CD14-positive monocyte (primary cell): ENCODE results near the gene CORO1A. TPM values are rescaled to one million over a fixed set of nuclear protein-coding genes. Genes with fewer than 3 reads are reported as not detected.
"Not testable (repeated sequence)": the region's sequence is repeated elsewhere in the genome, so short reads cannot be mapped to it uniquely, and the experiment has no call there.

Experiments
- DNase-seq, 3 donors: peaks; one replicate each; pipeline ENCODE4 v3.0.0-alpha.2; 2011 to 2022
- H2AFZ ChIP-seq: 2 replicates; pipeline ENCODE4 v1.6.0; 2012; ENCODE audit warnings: mild to moderate bottlenecking, low read depth, low read length, inconsistent platforms; ENCODE audit not compliant: insufficient read depth, poor library complexity, severe bottlenecking
- H3K27ac ChIP-seq, 2 donors: 1 replicate in 1 of 2; 2 replicates in 1 of 2; pipeline ENCODE4 v1.5.1; 2012 to 2013; ENCODE audit warnings: low read length in 2 of 2, control low read depth in 1 of 2, inconsistent platforms in 1 of 2, low read depth in 1 of 2, mild to moderate bottlenecking in 1 of 2
- H3K27me3 ChIP-seq, 2 donors: one replicate each; pipeline versions ENCODE4 v1.6.0 to v1.6.1; 2011 to 2013; ENCODE audit warnings: low read length in 2 of 2; ENCODE audit not compliant: control insufficient read depth in 2 of 2, insufficient read depth in 2 of 2
- H3K36me3 ChIP-seq, 2 donors: replicated peaks in 1 of 2; 1 replicate in 1 of 2; 2 replicates in 1 of 2; pipeline versions ENCODE4 v1.5.1 to v1.6.1; 2012 to 2013; ENCODE audit warnings: low read length in 2 of 2, control low read depth in 1 of 2, inconsistent platforms in 1 of 2, mild to moderate bottlenecking in 1 of 2; ENCODE audit not compliant: insufficient read depth in 2 of 2, control insufficient read depth in 1 of 2
- H3K4me1 ChIP-seq, 2 donors: 1 replicate in 1 of 2; 2 replicates in 1 of 2; pipeline versions ENCODE4 v1.5.1 to v1.6.1; 2012 to 2013; ENCODE audit warnings: low read length in 2 of 2, control low read depth in 1 of 2, inconsistent platforms in 1 of 2, mild to moderate bottlenecking in 1 of 2, moderate library complexity in 1 of 2; ENCODE audit not compliant: insufficient read depth in 2 of 2, control insufficient read depth in 1 of 2
- H3K4me2 ChIP-seq: replicated peaks from 2 replicates; pipeline ENCODE3; 2012; ENCODE audit warnings: low read length, moderate library complexity, mild to moderate bottlenecking; ENCODE audit not compliant: poor library complexity, severe bottlenecking; ENCODE audit errors: extremely low read depth
- H3K4me3 ChIP-seq, 3 experiments: fragments of 200-600 bp in 1 of 3; sonication (generic) in 1 of 3; replicated peaks in 1 of 3; 1 replicate in 2 of 3; 2 replicates in 1 of 3; pipeline ENCODE4 v1.5.1; 2011 to 2013; ENCODE audit warnings: low read length in 3 of 3, mild to moderate bottlenecking in 3 of 3, control low read depth in 2 of 3, low read depth in 2 of 3, inconsistent platforms in 1 of 3, moderate library complexity in 1 of 3
- H3K79me2 ChIP-seq: 2 replicates; pipeline ENCODE4 v1.6.0; 2012; ENCODE audit warnings: mild to moderate bottlenecking, control low read depth, inconsistent platforms, low read length, moderate library complexity; ENCODE audit not compliant: insufficient read depth
- H3K9ac ChIP-seq: 2 replicates; pipeline ENCODE4 v1.6.0; 2017; ENCODE audit warnings: low read length, mild to moderate bottlenecking; ENCODE audit not compliant: insufficient read depth, poor library complexity, severe bottlenecking
- H3K9me3 ChIP-seq, 2 donors: replicated peaks in 1 of 2; 1 replicate in 1 of 2; 2 replicates in 1 of 2; pipeline versions ENCODE4 v1.5.1 to v1.6.1; 2012 to 2013; ENCODE audit warnings: low read length in 2 of 2, control low read depth in 1 of 2; ENCODE audit not compliant: control insufficient read depth in 1 of 2, insufficient read depth in 1 of 2
- H4K20me1 ChIP-seq: 2 replicates; pipeline ENCODE4 v1.6.0; 2012; ENCODE audit warnings: mild to moderate bottlenecking, low read length, control low read depth, moderate library complexity; ENCODE audit not compliant: insufficient read depth
- H3K27ac Mint-ChIP-seq, 7 donors: one replicate each; pipeline ENCODE4 v1.8.0; 2020; ENCODE audit warnings: mild to moderate bottlenecking in 7 of 7, mixed read lengths in 7 of 7, moderate library complexity in 6 of 7, inconsistent platforms in 2 of 7
- H3K27me3 Mint-ChIP-seq, 3 donors: one replicate each; pipeline ENCODE4 v1.8.0; 2021 to 2022; ENCODE audit warnings: low read depth in 3 of 3, mild to moderate bottlenecking in 3 of 3, mixed read lengths in 3 of 3, moderate library complexity in 3 of 3, inconsistent platforms in 1 of 3
- H3K36me3 Mint-ChIP-seq, 2 donors: one replicate each; pipeline ENCODE4 v1.8.0; 2020; ENCODE audit warnings: mixed read lengths in 2 of 2, inconsistent platforms in 1 of 2, mild to moderate bottlenecking in 1 of 2
- H3K4me1 Mint-ChIP-seq: one replicate; pipeline ENCODE4 v1.8.0; 2020; ENCODE audit warnings: mild to moderate bottlenecking, mixed read lengths
- H3K4me3 Mint-ChIP-seq, 2 donors: one replicate each; pipeline ENCODE4 v1.8.0; 2020; ENCODE audit warnings: mild to moderate bottlenecking in 2 of 2, mixed read lengths in 2 of 2, moderate library complexity in 1 of 2
- H3K9me3 Mint-ChIP-seq, 7 donors: one replicate each; pipeline ENCODE4 v1.8.0; 2020 to 2022; ENCODE audit warnings: mixed read lengths in 7 of 7, mild to moderate bottlenecking in 6 of 7, moderate library complexity in 6 of 7, inconsistent platforms in 2 of 7
- WGBS: methylation state at CpG from one replicate; pipeline ENCODE4 v1.1.5; 2013; ENCODE audit warnings: missing lambda C conversion rate; ENCODE audit not compliant: insufficient coverage; 5-methylcytosine and 5-hydroxymethylcytosine counted together
- intact Hi-C, 2 donors: fragments of 100-400 bp; cut with micrococcal nuclease; formaldehyde crosslinking; loops; one replicate each; pipeline versions ENCODE4 v1.15.0 to v1.15.1; 2023
- polyA plus RNA-seq, 3 donors: library from polyadenylated mRNA; depleted of rRNA in 1 of 3; unstranded in 2 of 3; stranded (reverse) in 1 of 3; fragments of 300-500 nt in 2 of 3; fragments of >200 nt in 1 of 3; fragmentation: Illumina TruSeq in 2 of 3; gene quantifications; 1 replicate in 2 of 3; 2 replicates in 1 of 3; pipeline ENCODE4 v1.2.3, GENCODE V29; 2012 to 2021

Gene CORO1A
- polyA plus RNA-seq, 3 donors, result 1,314 to 1,363 (median 1,346) TPM

- H4K20me1 ChIP-seq, H3K36me3 ChIP-seq, H3K79me2 ChIP-seq, DNase-seq, H3K4me1 ChIP-seq, H3K27me3 ChIP-seq, H3K4me3 Mint-ChIP-seq, H3K27me3 Mint-ChIP-seq, H3K4me3 ChIP-seq, H2AFZ ChIP-seq, H3K9me3 Mint-ChIP-seq, H3K9me3 ChIP-seq, H3K36me3 Mint-ChIP-seq, H3K9ac ChIP-seq, intact Hi-C loops, H3K27ac Mint-ChIP-seq, H3K4me2 ChIP-seq, H3K27ac ChIP-seq, H3K4me1 Mint-ChIP-seq: not testable (repeated sequence)
- WGBS, result no CpG with 5 or more reads among the region's 21 CpGs
These were observed 9.7 kb downstream of the CORO1A start for GRCh38 chr16:30193098-30193497.

GRCh38 chr16:30193615-30194014, 10.2 kb downstream of the CORO1A start, which contains the start of the genes BOLA2B and SLX1A:
Gene BOLA2B, minus strand, starts transcription at chr16:30193666. Its CDS starts 71 bp downstream, at chr16:30193595.
Gene SLX1A, plus strand, starts transcription at chr16:30193875. Its CDS starts 210 bp downstream, at chr16:30194085.
- H3K4me1 Mint-ChIP-seq, H3K36me3 Mint-ChIP-seq, H3K79me2 ChIP-seq, DNase-seq, H3K4me1 ChIP-seq, H3K27me3 Mint-ChIP-seq, H3K27me3 ChIP-seq, H4K20me1 ChIP-seq, H3K27ac Mint-ChIP-seq, H3K4me3 Mint-ChIP-seq, H3K9me3 Mint-ChIP-seq, H3K27ac ChIP-seq, H3K4me2 ChIP-seq, intact Hi-C loops, H3K36me3 ChIP-seq, H2AFZ ChIP-seq, H3K9ac ChIP-seq, H3K9me3 ChIP-seq: not testable (repeated sequence)
- WGBS, result no CpG with 5 or more reads among the region's 34 CpGs
- peak within 1 kb of the TSS; percentile 38 to 46 (median 40) for H3K4me3 ChIP-seq

DNA sequence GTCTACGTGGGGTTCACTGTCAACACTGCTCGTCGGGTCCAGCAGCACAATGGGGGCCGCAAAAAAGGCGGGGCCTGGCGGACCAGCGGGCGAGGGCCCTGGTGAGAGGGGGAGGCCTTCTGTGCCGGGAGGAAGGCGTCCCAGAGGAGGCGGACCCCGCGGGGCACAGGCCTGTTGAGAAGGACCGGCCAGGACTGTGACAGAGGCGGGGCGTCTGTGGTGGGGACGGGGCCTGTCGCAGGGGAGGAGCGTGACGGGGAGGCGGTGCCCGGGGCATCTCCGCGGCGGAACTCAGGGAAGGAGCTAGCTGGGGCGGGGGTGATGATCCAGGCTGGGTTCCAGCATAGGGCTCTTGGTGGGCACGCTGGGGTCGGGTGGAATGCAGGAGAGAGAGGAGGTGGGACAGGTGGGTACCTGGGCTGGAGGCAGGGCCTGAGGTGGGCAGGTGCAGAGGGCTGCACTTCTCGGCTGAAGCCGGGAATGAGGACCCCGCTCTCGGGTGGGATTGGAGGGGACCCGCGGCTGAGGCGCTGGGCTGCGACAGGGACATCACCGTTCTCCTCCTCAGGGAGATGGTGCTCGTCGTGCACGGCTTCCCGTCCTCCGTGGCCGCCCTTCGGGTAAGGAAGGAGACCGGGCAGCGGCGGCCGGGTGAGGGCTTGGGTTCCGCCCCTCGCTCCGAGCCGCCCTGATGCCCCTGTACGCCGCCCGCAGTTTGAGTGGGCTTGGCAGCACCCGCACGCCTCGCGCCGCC, 10.9 kb downstream of the CORO1A start:
- H3K27ac ChIP-seq, H3K9ac ChIP-seq, H3K27ac Mint-ChIP-seq, H3K27me3 Mint-ChIP-seq, intact Hi-C loops, H3K36me3 ChIP-seq, H3K4me1 Mint-ChIP-seq, DNase-seq, H3K4me1 ChIP-seq, H4K20me1 ChIP-seq, H2AFZ ChIP-seq, H3K4me3 Mint-ChIP-seq, H3K36me3 Mint-ChIP-seq, H3K9me3 Mint-ChIP-seq, H3K79me2 ChIP-seq, H3K4me2 ChIP-seq, H3K9me3 ChIP-seq, H3K27me3 ChIP-seq: not testable (repeated sequence)
- peak overlapping the region; percentile 38 to 46 (median 40) for H3K4me3 ChIP-seq
- 0% methylated on average over 6 of the region's 60 CpGs for WGBS

DNA sequence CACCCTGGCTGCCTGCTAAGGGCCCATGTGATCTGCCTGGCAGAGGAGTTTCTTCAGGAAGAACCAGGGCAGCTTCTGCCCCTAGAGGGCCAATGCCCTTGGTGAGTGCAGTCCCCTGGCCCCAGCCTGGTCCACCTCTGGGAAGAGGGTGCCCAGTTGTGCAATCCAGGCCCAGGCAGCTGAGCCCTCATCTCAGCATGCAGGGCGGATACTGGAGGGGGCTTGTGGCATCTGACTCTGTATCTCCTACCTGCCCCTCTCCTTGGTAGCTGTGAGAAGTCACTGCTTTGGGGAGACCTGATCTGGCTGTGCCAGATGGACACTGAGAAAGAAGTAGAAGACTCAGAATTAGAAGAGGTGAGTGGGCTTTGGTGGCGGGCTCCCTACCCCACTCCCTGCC, 13.6 kb downstream of the CORO1A start:
- H3K27ac ChIP-seq, H3K79me2 ChIP-seq, H3K4me2 ChIP-seq, H4K20me1 ChIP-seq, H3K9me3 ChIP-seq, H3K27ac Mint-ChIP-seq, H3K9ac ChIP-seq, H2AFZ ChIP-seq, H3K27me3 ChIP-seq, H3K4me1 ChIP-seq, H3K36me3 ChIP-seq, H3K27me3 Mint-ChIP-seq, H3K4me3 Mint-ChIP-seq, H3K9me3 Mint-ChIP-seq, DNase-seq, H3K36me3 Mint-ChIP-seq, H3K4me1 Mint-ChIP-seq, H3K4me3 ChIP-seq, intact Hi-C loops: not testable (repeated sequence)
- no CpG with 5 or more reads among the region's 2 CpGs for WGBS
